ENCODE data around the gene FAM186B.
"Not testable (repeated sequence)": the region's sequence is repeated elsewhere in the genome, so short reads cannot be mapped to it uniquely, and the experiment has no call there.

The FAM186B gene

DNA sequence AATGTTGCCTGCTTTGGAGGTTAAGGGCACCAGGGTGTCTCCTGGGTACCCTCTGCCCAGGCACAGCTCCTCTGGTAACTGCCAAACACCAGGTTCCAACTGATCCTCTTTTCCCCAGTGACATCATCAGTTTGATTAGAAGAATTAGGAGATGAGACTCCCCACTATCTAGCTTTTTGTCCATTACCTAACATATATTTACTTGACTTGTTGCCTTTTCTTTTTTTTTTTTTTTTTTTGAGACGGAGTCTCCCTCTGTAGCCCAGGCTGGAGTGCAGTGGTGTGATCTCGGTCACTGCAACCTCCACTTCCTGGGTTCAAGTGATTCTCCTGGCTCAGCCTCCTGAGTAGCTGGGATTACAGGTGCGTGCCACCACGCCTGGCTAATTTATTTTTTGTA is at the start of gene FAM186B:
TSS of gene FAM186B (minus strand) at position 101 of the 400 bp plus-strand sequence. CDS start 162 bp downstream, outside the sequence.
- not testable (repeated sequence) for ATAC-seq, DNase-seq

DNA sequence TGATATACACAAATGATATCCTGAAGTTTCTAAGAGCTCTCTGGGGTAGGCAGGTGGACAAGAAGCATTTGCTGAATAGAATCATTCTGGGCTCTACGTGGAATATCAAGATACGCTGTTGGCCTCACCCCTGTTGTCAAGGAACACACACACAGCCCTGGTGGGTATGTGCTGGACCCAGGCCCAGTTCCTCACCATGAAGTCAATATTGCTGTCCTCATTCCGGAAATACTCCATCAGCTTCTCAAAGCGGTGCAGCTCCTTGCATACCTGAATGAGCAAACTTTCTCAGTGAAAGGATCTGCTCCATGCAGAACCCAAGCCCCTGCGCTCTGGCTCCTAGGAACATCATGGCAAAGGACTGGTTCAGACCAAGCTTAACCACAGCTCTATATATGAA is 49.3 kb upstream of the FAM186B start:
- no peaks in the 10 kb centered on the region for H3K27me3 Mint-ChIP-seq
- peaks cover 25% of the 10 kb centered on the region for H3K4me1 Mint-ChIP-seq
- DNase-seq (no peak), ATAC-seq (no peak)
- H3K4me3 Mint-ChIP-seq, result no peak overlapping the region
- no peak overlapping the region for H3K27ac Mint-ChIP-seq
- H3K9me3 Mint-ChIP-seq, result no peaks in the 10 kb centered on the region

More for the DNA sequence above, at the start of gene FAM186B:
- Mint-ChIP-seq H3K27ac (peak within 1 kb of the TSS; percentile 16 to 90), H3K4me3 (peak within 1 kb of the TSS in 1 of 2 donors; percentile 13)
- H3K27me3 Mint-ChIP-seq, H3K9me3 Mint-ChIP-seq, H3K4me1 Mint-ChIP-seq: not testable (repeated sequence)

- H3K27ac Mint-ChIP-seq, result no peak overlapping the region
- ATAC-seq (no peak), DNase-seq (no peak)
- H3K4me1 Mint-ChIP-seq, result peaks cover 40% of the 10 kb centered on the region
- H3K9me3 Mint-ChIP-seq, result no peaks in the 10 kb centered on the region
- no peaks in the 10 kb centered on the region for H3K27me3 Mint-ChIP-seq
- H3K4me3 Mint-ChIP-seq, result no peak overlapping the region
Measured at GRCh38 chr12:49652921-49653520, 47.6 kb upstream of the FAM186B start.

DNA sequence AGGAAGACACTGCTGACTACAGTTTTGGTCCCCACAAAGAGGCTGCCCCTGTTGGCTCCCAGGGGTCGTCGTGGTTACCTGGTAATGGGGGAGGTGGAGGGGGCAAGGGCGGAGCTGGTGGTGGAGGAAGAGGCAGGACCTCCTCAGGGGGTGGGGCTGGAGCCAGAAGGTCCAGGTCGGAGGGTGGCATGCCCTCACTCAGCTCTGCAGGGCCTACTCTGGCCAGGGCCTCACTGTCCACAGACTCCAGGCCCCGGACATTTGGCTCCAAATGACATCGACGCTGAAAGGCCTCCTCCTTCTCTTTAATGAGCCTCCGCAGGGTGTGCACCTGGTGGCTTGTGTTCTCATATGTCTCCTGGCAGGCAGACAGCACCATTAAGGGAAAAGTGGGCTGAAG is 46.4 kb upstream of the FAM186B start:
- Mint-ChIP-seq H3K4me1 (peaks cover 43% of the 10 kb centered on the region), H3K27ac (peak overlapping the region in 1 of 2 donors; percentile 28), H3K4me3 (no peak overlapping the region), H3K27me3 (no peaks in the 10 kb centered on the region), H3K9me3 (no peaks in the 10 kb centered on the region)
- DNase-seq, result no peak
- no peak for ATAC-seq

DNA sequence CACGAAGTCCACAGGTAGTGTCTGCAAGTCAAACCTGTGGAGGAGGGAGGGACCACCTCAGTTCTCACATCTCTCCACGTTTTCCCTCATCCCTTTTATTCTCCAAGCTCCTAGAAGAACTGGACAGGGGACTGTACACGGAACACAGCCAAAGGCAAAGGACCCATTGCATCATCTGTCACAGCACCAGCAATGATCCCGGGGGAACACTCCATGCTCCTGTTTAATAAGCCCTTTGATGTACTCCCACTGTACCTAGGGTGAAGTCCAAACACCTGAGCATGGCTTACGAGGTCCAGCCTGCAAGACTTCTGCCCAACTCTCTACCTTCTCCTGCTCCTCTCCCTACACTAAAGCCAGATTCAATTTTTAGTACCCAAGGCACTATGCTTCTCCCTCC is 44.5 kb upstream of the FAM186B start:
- Mint-ChIP-seq H3K4me1 (peaks cover 42% of the 10 kb centered on the region), H3K4me3 (no peak overlapping the region), H3K27me3 (no peaks in the 10 kb centered on the region), H3K27ac (peak overlapping the region; percentile 0 to 17), H3K9me3 (no peaks in the 10 kb centered on the region)
- DNase-seq (no peak), ATAC-seq (no peak)

DNA sequence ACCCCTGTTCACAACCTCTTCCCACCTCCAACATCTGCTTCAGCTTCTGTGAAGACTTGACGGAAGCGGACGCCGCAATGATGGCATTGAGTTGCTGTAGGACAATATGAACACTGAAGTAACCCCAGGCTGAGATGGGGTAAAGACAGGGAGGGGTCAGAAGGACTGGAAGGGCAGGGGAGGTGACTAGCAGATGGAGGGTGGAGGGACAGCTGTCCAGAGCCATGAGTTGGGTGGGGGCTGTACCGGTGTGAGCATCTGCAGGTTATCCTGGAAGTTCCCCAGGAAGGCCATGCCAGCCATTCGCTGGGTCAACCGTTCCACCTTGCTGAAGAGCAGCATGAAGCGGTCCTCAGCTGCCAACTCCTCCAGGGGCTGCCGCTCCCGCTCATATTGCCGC is 44.0 kb upstream of the FAM186B start:
- DNase-seq (no peak), ATAC-seq (no peak)
- no peaks in the 10 kb centered on the region for H3K9me3 Mint-ChIP-seq
- no peak overlapping the region for H3K4me3 Mint-ChIP-seq
- H3K4me1 Mint-ChIP-seq, result peaks cover 47% of the 10 kb centered on the region
- H3K27ac Mint-ChIP-seq, result no peak overlapping the region
- H3K27me3 Mint-ChIP-seq, result no peaks in the 10 kb centered on the region

DNA sequence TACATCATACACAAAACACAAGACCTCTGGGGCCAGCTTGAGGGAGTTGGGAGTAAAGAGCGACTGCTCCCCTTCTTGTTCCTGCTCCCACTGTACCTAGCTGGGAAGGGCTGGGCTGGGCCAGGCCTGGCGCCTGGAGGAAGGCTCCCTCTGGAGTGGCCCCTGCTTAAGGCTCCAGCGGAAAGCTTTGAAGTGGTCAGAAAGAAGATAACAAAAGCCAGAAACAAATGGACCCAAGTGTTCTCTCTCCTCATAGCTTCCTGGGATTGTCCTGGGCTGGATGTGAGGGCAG is 43.2 kb upstream of the FAM186B start:
- H3K27ac Mint-ChIP-seq, result no peak overlapping the region

GRCh38 chr12:49647827-49648711 is 42.6 kb upstream of the FAM186B start:
- Mint-ChIP-seq H3K27ac (peak overlapping the region; percentile 15 to 69), H3K4me3 (no peak overlapping the region)

More for the DNA sequence above, 43.2 kb upstream of the FAM186B start:
- Mint-ChIP-seq H3K4me3 (no peak overlapping the region), H3K4me1 (peaks cover 50% of the 10 kb centered on the region), H3K9me3 (no peaks in the 10 kb centered on the region), H3K27me3 (no peaks in the 10 kb centered on the region)
- DNase-seq (no peak), ATAC-seq (no peak)

GRCh38 chr12:49646871-49647654 is 41.6 kb upstream of the FAM186B start:
- no peak for ATAC-seq
- H3K4me3 Mint-ChIP-seq, result no peak overlapping the region
- DNase-seq, result no peak
- H3K27ac Mint-ChIP-seq, result peak overlapping the region in 1 of 2 donors; percentile 15
- H3K27me3 Mint-ChIP-seq, result no peaks in the 10 kb centered on the region
- no peaks in the 10 kb centered on the region for H3K9me3 Mint-ChIP-seq
- H3K4me1 Mint-ChIP-seq, result peaks cover 50% of the 10 kb centered on the region

More at GRCh38 chr12:49647827-49648711, 42.6 kb upstream of the FAM186B start:
- no peaks in the 10 kb centered on the region for H3K27me3 Mint-ChIP-seq
- peaks cover 50% of the 10 kb centered on the region for H3K4me1 Mint-ChIP-seq
- ATAC-seq, result no peak
- DNase-seq, result no peak
- no peaks in the 10 kb centered on the region for H3K9me3 Mint-ChIP-seq

DNA sequence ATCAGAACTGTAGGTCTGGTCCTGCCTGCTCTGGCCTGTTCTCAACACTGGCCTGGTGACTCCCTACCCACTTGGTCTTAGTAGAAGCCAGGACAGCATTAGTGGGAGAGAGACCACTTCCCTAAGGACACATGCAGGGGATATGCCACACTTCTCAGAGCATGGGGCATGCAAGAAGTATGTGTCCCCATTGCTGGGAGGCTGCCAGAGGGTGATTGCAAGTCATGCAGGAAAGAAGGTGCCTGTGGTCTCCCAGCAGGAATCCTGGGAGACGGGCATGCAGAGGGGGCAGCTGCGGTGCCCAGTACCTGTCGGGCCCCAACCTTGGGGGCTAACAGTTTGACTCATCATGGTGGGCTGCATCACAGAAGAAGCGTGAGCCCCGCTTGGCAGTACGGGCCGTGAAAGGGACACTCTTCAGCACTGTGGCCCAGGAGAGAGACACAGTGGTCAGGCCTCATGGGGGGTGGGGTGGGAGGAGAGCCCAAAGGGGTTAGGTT is 40.9 kb upstream of the FAM186B start:
- no peak for ATAC-seq
- Mint-ChIP-seq H3K27ac (no peak overlapping the region), H3K9me3 (no peaks in the 10 kb centered on the region), H3K27me3 (no peaks in the 10 kb centered on the region), H3K4me3 (no peak overlapping the region), H3K4me1 (peaks cover 50% of the 10 kb centered on the region)
- no peak for DNase-seq

DNA sequence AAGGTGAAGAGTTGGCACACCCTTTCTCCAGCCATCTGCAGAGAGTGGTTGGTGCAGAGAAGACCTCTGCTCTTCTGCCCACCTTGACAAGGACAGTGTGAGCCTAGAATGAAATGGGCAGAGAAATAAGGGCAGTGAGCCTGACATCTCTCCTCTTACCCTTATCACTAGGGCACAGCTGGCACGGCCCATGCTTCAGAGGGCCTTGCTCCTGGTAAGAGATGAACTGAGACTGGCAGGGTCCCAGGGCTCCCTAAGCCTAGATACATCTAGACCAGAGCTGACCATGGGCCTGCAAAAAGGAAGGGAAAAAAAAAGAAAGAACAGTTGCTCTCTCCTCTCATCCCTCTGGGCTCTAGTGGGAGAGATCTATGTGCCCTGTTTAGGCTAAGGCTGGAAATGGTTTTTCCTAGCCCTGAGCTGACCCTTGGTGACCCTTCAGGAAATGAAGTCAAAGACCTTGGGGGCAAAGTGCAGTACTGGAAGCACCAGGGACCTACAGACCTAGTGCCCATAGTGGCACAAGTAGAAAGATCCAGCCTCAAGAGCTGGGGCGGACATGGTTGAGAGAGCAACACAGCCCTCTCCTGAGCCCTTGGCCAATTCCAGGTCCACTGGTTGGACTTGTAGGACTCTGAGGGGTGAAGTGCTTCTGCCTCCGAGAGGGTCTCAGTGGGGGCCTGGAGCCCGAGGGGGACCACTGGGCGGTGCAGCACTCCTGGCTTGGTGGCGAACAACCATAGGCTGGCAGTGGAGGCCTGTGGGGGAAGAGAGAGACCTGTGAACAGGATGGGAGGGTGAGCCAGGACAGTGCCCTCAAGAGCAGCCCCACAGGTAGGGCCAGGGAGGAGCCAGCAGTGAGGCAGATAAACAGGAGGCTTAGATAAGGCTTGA is 40.0 kb upstream of the FAM186B start:
- ATAC-seq (no peak), DNase-seq (no peak)
- H3K4me1 Mint-ChIP-seq, result peaks cover 50% of the 10 kb centered on the region

DNA sequence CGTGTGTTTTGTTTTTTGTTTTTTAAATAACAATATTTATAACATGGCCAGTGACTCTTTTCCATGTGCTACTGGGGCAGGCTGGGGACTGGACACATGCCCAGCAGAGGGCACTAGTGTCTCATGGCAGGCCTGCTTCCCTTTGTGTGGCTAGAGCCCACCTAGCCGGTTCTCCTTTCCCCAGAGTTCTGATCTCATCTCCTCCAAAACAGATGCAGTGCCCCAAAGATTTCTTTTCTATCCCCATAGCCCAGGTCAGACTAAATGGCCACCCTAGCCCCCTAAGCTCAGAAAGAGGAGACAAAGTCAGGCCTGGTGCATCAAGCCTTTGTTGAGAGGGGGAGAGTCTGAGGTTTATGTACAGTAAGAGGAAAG is 39.2 kb upstream of the FAM186B start:
- peak; percentile 73 to 80 for DNase-seq
- H3K27ac Mint-ChIP-seq, result peak overlapping the region; percentile 50 to 89
- H3K4me1 Mint-ChIP-seq, result peaks cover 50% of the 10 kb centered on the region
- peak; percentile 92 for ATAC-seq
- no peak overlapping the region for H3K4me3 Mint-ChIP-seq
- H3K27me3 Mint-ChIP-seq, result no peaks in the 10 kb centered on the region
- H3K9me3 Mint-ChIP-seq, result no peaks in the 10 kb centered on the region

More for the DNA sequence above, 40.0 kb upstream of the FAM186B start:
- Mint-ChIP-seq H3K4me3 (no peak overlapping the region), H3K27me3 (no peaks in the 10 kb centered on the region), H3K27ac (peak overlapping the region; percentile 19 to 89), H3K9me3 (no peaks in the 10 kb centered on the region)

DNA sequence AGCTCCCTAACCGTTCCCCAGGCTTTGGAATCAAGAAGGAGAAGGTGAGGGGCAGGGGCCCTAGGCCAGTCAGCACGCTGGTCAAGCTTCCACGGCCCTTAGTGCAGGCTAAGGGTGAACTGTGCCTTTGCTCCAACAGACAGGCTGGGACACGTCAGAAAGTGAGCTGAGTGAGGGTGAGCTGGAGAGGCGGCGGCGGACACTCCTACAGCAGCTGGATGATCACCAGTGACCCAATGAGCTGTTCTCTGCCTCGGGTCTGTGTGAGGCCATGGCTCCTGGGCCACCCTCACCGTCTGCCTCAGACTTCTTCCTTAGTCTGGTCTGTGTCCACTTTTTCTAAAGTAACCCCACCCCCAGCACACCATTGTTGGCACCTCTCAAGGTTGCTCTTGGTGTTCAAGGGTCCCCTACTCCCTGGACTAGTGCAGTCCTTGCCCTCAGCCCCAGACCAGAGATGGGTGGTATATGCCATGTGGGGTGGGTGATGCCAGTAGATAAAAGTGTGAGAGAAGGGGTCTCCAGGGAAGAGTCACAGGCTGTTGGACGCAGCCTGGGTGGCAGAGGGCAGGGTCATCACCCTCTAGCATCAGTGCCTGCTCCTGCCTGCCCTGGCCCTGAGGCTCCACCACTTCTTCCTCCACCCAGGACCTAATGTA is 38.7 kb upstream of the FAM186B start:
- Mint-ChIP-seq H3K4me3 (no peak overlapping the region), H3K27me3 (no peaks in the 10 kb centered on the region), H3K4me1 (peaks cover 50% of the 10 kb centered on the region), H3K27ac (peak overlapping the region; percentile 50 to 89), H3K9me3 (no peaks in the 10 kb centered on the region)
- DNase-seq, result no peak
- peak; percentile 32 for ATAC-seq

GRCh38 chr12:49643135-49643534 is 37.7 kb upstream of the FAM186B start:
- H3K4me1 Mint-ChIP-seq, result peaks cover 42% of the 10 kb centered on the region
- no peak overlapping the region for H3K27ac Mint-ChIP-seq
- ATAC-seq (no peak), DNase-seq (no peak)
- no peak overlapping the region for H3K4me3 Mint-ChIP-seq
- H3K9me3 Mint-ChIP-seq, result no peaks in the 10 kb centered on the region
- no peaks in the 10 kb centered on the region for H3K27me3 Mint-ChIP-seq
